NCI-H226 (cell line): ENCODE measurements around the gene CYLD.

Experiments
- DNase-seq: peaks from one replicate; pipeline ENCODE4 v3.0.0-alpha.2; 2015

The CYLD gene

GRCh38 chr16:50821586-50821985, 79.7 kb downstream of the CYLD start:
- DNase-seq: no peak

- no peak for DNase-seq
Measured at GRCh38 chr16:50822671-50823070, 80.8 kb downstream of the CYLD start.

GRCh38 chr16:50826797-50827316, 85.0 kb downstream of the CYLD start:
- DNase-seq: no peak

- DNase-seq: no peak
Measured at GRCh38 chr16:50828164-50828702, 86.3 kb downstream of the CYLD start.

GRCh38 chr16:50830698-50831097, 88.8 kb downstream of the CYLD start:
- no peak for DNase-seq

GRCh38 chr16:50831751-50832150, 89.9 kb downstream of the CYLD start:
- DNase-seq: no peak

- no peak for DNase-seq
Measured at GRCh38 chr16:50833929-50834328, 92.0 kb downstream of the CYLD start.

- DNase-seq: no peak
Measured at GRCh38 chr16:50834701-50835100, 92.8 kb downstream of the CYLD start.

GRCh38 chr16:50835358-50836060, 93.6 kb downstream of the CYLD start:
- no peak for DNase-seq

GRCh38 chr16:50836121-50836621, 94.3 kb downstream of the CYLD start:
- no peak for DNase-seq

GRCh38 chr16:50837324-50837723, 95.4 kb downstream of the CYLD start:
- no peak for DNase-seq

GRCh38 chr16:50838165-50838564, 96.3 kb downstream of the CYLD start:
- no peak for DNase-seq

GRCh38 chr16:50838885-50839284, 97.0 kb downstream of the CYLD start:
- no peak for DNase-seq

- DNase-seq: no peak
Measured at GRCh38 chr16:50839356-50839755, 97.5 kb downstream of the CYLD start.

GRCh38 chr16:50839920-50840729, 98.2 kb downstream of the CYLD start:
- no peak for DNase-seq

- DNase-seq: no peak
Measured at GRCh38 chr16:50841081-50841886, 99.4 kb downstream of the CYLD start.

GRCh38 chr16:50842013-50842505, 100.2 kb downstream of the CYLD start:
- no peak for DNase-seq

- DNase-seq: no peak
Measured at GRCh38 chr16:50842589-50842988, 100.7 kb downstream of the CYLD start.

GRCh38 chr16:50844840-50845239, 103.0 kb downstream of the CYLD start:
- no peak for DNase-seq

- no peak for DNase-seq
Measured at GRCh38 chr16:50845296-50845695, 103.4 kb downstream of the CYLD start.

GRCh38 chr16:50846511-50846910, 104.6 kb downstream of the CYLD start:
- no peak for DNase-seq

- no peak for DNase-seq
Measured at GRCh38 chr16:50847166-50847565, 105.3 kb downstream of the CYLD start.
